ENCODE measurements around the gene ARHGEF39. TPM values are rescaled to one million over a fixed set of nuclear protein-coding genes. Genes with fewer than 3 reads are reported as not detected.
A peak's percentile ranks its signal among the peaks of the same experiment; 100 is the strongest.

The ARHGEF39 gene
- total and polyA plus RNA-seq, 9 of the 15 experiments (the other 6 are each of a cell fraction or from before 2014, with no cell fraction given) = 2.8 to 21.7 (median 12.9) TPM

GRCh38 chr9:35712762-35713400, 47.9 kb upstream of the ARHGEF39 start:
- no peak overlapping the region for H3K4me3 ChIP-seq
- POLR2A ChIA-PET = interaction anchor here (0.6 to 2.5 kb wide), 7 partner anchors 9 to 752 kb away, joined by 3 to 17 read pairs (median 4); partner anchors contain the start of genes CREB3 and TLN1
- H3K4me2 ChIP-seq (ENCODE audit: insufficient read depth, low read length) = no peak overlapping the region
- no peak overlapping the region for H3K9ac ChIP-seq (ENCODE audit: insufficient read depth in 1 of 2, low read depth in 2 of 2, low read length in 2 of 2)
- BruUV-seq (replicated peaks) = no TSS peak
- no peak overlapping the region for H2AFZ ChIP-seq (ENCODE audit: low read depth, low read length)
- H4K20me1 ChIP-seq (replicated peaks; ENCODE audit: control insufficient read depth, insufficient read depth, low read length) = no peaks in the 10 kb centered on the region
- no peak overlapping the region for H3K27ac ChIP-seq (ENCODE audit: extremely low read depth, low read depth, low read length)
- peaks cover 90% of the 10 kb centered on the region; the same call in 2 of the 3 replicates for H3K36me3 ChIP-seq (ENCODE audit: control insufficient read depth, insufficient read depth, low read length)
- CTCF ChIA-PET (ENCODE audit: low intra/inter-chr PET ratio) = no interaction called here
- H3K9me1 ChIP-seq (ENCODE audit: control insufficient read depth, insufficient read depth, low read length) = no peaks in the 10 kb centered on the region
- intact Hi-C loops (cut with micrococcal nuclease) = no loop called here
- no peak for TF ChIP-seq SNAPC5 (CRISPR knock-in tag; IDR thresholded peaks at IDR 0.05)
- peak; percentile 15; the same call in 1 of the 2 replicates for TF ChIP-seq RBFOX2 (IDR thresholded peaks at IDR 0.05; ENCODE audit: low read depth, low read length)
- TF ChIP-seq CBFA2T2 (conservative IDR thresholded peaks at IDR 0.05) = no peak
- 92% methylated on average over 10 of the region's 11 CpGs for WGBS (ENCODE audit: insufficient coverage, low coverage, missing lambda C conversion rate)
- H3K79me2 ChIP-seq (ENCODE audit: control insufficient read depth, insufficient read depth, low read length) = no peaks in the 10 kb centered on the region
- no peak for DNase-seq (ENCODE audit: extremely low read depth in 1 of 4, low spot score in 3 of 4)
- no peaks in the 10 kb centered on the region for H3K9me3 ChIP-seq (replicated peaks; ENCODE audit: control insufficient read depth, insufficient read depth, low read depth, low read length)
- no peak for ATAC-seq
- no peaks in the 10 kb centered on the region for H3K4me1 ChIP-seq (replicated peaks in 1 of 2; ENCODE audit: control insufficient read depth in 2 of 2, insufficient read depth in 2 of 2, low read length in 2 of 2)
- in situ Hi-C loops (cut with MboI) = no loop called here
- H3K27me3 ChIP-seq (ENCODE audit: control insufficient read depth in 2 of 2, insufficient read depth in 2 of 2, low read length in 2 of 2) = no peaks in the 10 kb centered on the region
- no peak for FAIRE-seq
